ENCODE results near the gene SPACA5.
"Not testable (repeated sequence)": the region's sequence is repeated elsewhere in the genome, so short reads cannot be mapped to it uniquely, and the experiment has no call there.

SPACA5 gene

GRCh38 chrX:48021026-48021900 is 14.5 kb downstream of the SPACA5 start:
- DNase-seq, result peak; percentile 25

GRCh38 chrX:48022100-48022499 is 15.3 kb downstream of the SPACA5 start:
- DNase-seq, result no peak

GRCh38 chrX:48022738-48023137 is 15.9 kb downstream of the SPACA5 start:
- no peak for DNase-seq

- no peak for DNase-seq
Observed at GRCh38 chrX:48025561-48025960, 18.8 kb downstream of the SPACA5 start.

- not testable (repeated sequence) for DNase-seq
Observed at GRCh38 chrX:48027545-48027944, 20.8 kb downstream of the SPACA5 start.

- no peak for DNase-seq
Observed at GRCh38 chrX:48028091-48028490, 21.3 kb downstream of the SPACA5 start.

- DNase-seq, result no peak
Observed at GRCh38 chrX:48030237-48030636, 23.4 kb downstream of the SPACA5 start.

GRCh38 chrX:48030641-48031173 is 23.9 kb downstream of the SPACA5 start:
- DNase-seq, result not testable (repeated sequence)

- no peak for DNase-seq
Observed at GRCh38 chrX:48035891-48036290, 29.1 kb downstream of the SPACA5 start.

- DNase-seq, result no peak
Observed at GRCh38 chrX:48043056-48043455, 36.3 kb downstream of the SPACA5 start.

GRCh38 chrX:48045410-48046311 is 38.9 kb downstream of the SPACA5 start:
- no peak for DNase-seq

GRCh38 chrX:48046846-48047245 is 40.1 kb downstream of the SPACA5 start:
- DNase-seq, result no peak

- DNase-seq, result no peak
Observed at GRCh38 chrX:48058621-48059295, 52.0 kb downstream of the SPACA5 start.

- DNase-seq, result no peak
Observed at GRCh38 chrX:48059296-48059639, 52.5 kb downstream of the SPACA5 start.

All from activated gamma-delta T cell (primary cell).